Vagina (tissue), 2 donors: Measurements from ENCODE around the gene GP1BA.
A peak's percentile ranks its signal among the peaks of the same experiment; 100 is the strongest.

Experiments used
- CTCF ChIP-seq, 3 experiments: fragments of 450-650 bp in 2 of 3; fragments of 200-600 bp in 1 of 3; sonication (generic) in 1 of 3; IDR thresholded peaks; one replicate each; pipeline ENCODE4 v1.5.1; 2017 to 2019; ENCODE audit warnings: antibody characterized with exemption in 3 of 3, mild to moderate bottlenecking in 2 of 3, moderate library complexity in 2 of 3
- POLR2AphosphoS5 ChIP-seq, 2 donors: sonication (generic); formaldehyde crosslinking; IDR thresholded peaks; one replicate each; pipeline ENCODE4 v1.9.0; 2017; ENCODE audit warnings: antibody characterized with exemption in 2 of 2, mild to moderate bottlenecking in 2 of 2, low read depth in 1 of 2; ENCODE audit not compliant: insufficient read depth in 1 of 2

- TF ChIP-seq CTCF (IDR thresholded peaks at IDR 0.05) (no peak), POLR2AphosphoS5 (IDR thresholded peaks at IDR 0.05; ENCODE audit: insufficient read depth in 1 of 2, low read depth in 1 of 2) (peak in 1 of 2 donors; percentile 29)
Measured at GRCh38 chr17:4969047-4969550, 37.0 kb downstream of the GP1BA start.
